Right lobe of liver (tissue), 4 donors: ENCODE measurements around the gene PROM2.

Experiments used
- CTCF ChIP-seq, 4 donors: fragments of 200-600 bp in 3 of 4; fragments of 450-650 bp in 1 of 4; IDR thresholded peaks; one replicate each; pipeline versions ENCODE4 v1.5.1 to v1.8.0; 2016 to 2022; ENCODE audit warnings: antibody characterized with exemption in 4 of 4, mild to moderate bottlenecking in 2 of 4
- POLR2A ChIP-seq: fragments of 450-650 bp; IDR thresholded peaks from one replicate; pipeline ENCODE4 v1.6.1; 2017; ENCODE audit warnings: antibody characterized with exemption, mild to moderate bottlenecking
- donor health status: DM: no; HTN: no; CAD: no.
- donor health status: DM: no; HTN: no; CAD: no.
- donor health status: DM: no; HTN: yes; CAD: no.

GRCh38 chr2:95318431-95319220 lies 44.4 kb downstream of the PROM2 start:
- TF ChIP-seq CTCF (IDR thresholded peaks at IDR 0.05) (no peak), POLR2A (no peak)
